ENCODE data around the gene TSFM.

GRCh38 chr12:57770734-57771133 lies 11.9 kb upstream of the TSFM start:
- TF ChIP-seq EZH2 (IDR thresholded peaks at IDR 0.05; ENCODE audit: insufficient read depth, poor library complexity, severe bottlenecking) = no peak
- TF ChIP-seq EZH2phosphoT487 (IDR thresholded peaks at IDR 0.05; ENCODE audit: insufficient read depth, low read depth) = no peak

All from GM23248 (cell line).